Stimulated activated CD8-positive, alpha-beta memory T cell treated with anti-CD3 and anti-CD28 coated beads, Interleukin-7, amount 100 ng/mL, for 24 hours (primary cell): Measurements from ENCODE around the gene C17orf50.

Source experiments
- DNase-seq: peaks from one replicate; pipeline ENCODE4 v3.0.0-alpha.2; 2020; ENCODE audit warnings: low read depth

Gene C17orf50

DNA sequence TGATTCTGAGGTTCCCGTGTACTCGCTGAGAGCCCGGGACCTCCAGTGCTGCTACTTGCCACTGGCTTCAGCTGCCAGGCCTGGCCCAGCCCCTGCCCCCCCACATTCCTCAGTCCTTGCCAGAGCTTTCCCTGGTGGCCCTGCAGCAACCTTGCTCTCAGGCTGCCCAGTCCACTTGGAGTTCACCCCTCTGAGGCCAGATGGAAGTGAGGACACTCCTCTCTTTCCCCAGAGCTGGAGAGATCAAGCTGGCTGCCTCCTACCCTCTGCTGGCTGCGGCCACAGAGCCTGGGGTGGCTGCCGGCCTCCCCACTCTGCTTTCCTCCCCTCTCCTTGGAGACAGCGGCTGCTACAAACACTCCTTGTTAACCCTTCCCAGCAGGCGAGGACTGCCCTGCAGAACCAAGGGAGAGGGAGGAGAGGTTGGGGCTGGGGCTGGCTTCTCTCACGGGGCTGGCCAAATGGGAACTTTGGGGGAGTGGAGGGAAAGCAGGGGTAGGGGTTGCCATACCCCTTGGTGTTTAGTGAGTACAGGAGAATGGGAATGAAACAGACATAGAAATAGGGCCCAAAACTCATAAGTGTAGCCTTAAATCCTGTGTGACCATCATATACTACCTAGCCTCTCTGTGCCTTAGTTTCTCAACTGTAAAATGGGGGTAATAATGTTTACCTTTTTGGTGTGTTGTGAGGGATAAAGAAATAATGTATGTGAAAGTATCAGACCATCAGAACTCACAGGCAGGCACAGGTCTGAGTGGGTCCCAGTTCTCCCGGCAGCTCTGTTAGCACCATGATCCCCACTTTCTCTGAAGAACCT, 7.5 kb upstream of the C17orf50 start, which contains the start of gene GAS2L2:
TSS of gene GAS2L2 (minus strand) at position 295 of the 820 bp plus-strand sequence. CDS start 389 bp downstream, outside the sequence.
- DNase-seq: no peak

DNA sequence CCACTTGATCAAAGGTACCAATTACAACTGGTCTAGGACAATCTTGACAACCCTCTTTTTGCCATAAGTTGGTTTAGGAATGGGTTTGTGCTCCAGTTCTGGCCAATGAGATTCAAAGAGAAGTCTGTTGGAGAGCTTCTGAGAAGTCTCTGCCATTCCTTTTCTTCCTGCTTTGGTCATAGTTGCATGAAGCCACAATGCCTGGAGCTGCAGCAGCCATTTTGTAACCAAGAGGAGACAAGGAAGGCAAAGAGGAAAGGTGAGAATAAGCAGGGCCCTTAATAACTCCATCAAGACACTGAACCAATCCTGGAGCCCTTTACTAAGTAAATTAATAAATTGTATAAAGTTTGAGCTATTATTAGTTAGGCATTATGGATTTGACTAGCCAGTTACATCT, 3.4 kb upstream of the C17orf50 start:
- no peak for DNase-seq

DNA sequence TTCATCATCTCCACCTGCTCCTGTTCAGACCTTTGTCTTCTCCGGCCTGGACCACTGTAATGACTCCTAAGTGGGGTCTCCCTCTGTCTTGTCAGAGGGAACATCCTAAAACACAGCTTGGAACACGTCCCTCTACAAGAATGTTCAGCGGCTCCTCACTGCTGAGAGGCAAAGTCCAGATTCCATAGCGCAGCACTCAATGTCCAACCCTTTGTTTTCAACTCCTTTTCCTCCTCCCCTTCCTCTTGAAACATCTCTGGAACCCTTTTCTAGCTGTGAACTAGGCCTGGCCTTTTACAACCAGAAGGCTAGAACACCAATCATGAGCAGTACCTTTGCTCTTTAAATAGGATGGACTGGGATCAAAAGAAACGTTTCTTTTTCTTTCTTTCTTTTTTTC, 914 bp downstream of the C17orf50 start:
- no peak for DNase-seq

DNA sequence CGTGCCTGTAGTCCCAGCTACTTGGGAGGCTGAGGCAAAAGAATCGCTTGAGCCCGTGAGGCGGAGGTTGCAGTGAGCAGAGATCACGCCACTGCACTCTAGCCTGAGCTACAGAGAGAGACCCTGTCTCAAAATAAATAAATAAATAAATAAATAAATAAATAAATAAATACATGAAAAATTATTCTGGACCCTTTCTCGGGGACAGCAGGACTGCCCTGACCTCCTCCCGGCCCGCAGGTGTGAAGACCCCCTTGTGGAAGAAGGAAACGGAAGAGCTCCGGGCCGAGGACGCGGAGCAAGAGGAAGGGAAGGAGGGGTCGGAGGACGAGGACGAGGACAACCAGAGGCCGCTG, 3.1 kb downstream of the C17orf50 start:
- DNase-seq: no peak

DNA sequence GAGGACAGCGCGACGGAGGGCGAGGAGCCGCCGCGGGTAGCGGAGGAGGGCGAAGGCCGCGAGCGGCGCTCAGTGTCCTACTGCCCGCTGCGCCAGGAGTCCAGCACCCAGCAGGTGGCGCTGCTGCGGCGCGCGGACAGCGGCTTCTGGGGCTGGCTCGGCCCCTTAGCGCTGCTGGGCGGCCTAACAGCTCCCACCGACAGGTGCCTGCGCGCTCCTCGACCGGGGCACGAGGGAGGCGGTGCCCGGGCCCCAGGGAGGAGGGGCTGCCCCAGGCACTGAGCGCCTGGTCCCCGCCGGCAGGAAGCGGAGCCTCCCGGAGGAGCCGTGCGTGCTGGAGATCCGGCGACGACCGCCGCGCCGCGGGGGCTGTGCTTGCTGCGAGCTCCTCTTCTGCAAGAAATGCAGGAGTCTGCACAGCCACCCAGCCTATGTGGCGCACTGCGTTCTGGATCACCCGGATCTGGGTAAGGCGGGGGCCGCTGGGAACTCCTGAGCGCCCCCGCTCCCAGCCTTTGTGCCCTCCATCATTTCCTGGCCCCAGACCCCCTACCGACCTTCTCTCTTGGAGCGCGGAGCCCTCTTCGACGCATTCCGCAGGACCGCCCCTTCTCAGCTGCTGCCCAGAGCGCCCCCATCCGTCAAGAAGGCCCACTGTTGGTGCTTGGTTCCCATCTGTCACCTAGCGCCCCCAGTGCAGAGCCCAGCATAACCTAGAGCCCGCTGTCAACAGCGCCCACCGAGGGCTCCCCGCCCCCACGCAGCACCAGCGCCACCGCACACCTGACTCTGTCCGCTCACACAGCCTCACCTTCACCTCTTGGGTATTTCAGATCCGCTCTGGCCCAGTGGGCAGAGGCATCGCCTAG, 3.7 kb downstream of the C17orf50 start:
- peak; percentile 67 for DNase-seq

DNA sequence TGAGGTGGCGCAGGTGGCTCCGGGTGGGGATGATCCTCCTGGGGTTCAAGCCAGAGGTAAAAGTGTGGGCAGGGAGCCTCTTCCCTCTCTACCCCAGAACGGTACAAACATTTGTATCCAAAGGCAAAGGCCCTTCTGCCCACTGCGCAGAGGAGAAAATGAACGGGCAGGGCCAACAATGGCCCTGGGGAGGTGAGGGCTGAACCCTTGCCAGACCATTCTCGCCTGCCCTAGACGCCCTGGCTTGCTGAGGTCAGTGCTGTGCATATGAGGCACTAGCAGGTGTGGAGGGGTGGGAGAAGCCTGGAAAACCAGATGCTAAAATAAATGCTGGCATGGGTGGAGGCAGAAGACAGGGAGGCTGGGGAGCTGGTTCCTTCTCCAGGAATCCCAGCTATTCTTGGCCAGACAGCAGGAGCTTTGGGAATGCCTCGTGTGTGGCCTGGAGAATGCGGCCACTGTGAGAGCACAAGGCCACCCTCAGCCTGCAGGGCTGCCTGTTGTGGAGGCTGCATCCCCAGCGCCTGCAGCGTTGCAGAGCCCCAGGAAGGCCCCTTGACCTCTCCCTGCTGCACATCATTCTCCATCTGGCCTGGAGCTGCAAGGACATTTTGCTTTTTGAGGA, 4.5 kb downstream of the C17orf50 start:
- no peak for DNase-seq

DNA sequence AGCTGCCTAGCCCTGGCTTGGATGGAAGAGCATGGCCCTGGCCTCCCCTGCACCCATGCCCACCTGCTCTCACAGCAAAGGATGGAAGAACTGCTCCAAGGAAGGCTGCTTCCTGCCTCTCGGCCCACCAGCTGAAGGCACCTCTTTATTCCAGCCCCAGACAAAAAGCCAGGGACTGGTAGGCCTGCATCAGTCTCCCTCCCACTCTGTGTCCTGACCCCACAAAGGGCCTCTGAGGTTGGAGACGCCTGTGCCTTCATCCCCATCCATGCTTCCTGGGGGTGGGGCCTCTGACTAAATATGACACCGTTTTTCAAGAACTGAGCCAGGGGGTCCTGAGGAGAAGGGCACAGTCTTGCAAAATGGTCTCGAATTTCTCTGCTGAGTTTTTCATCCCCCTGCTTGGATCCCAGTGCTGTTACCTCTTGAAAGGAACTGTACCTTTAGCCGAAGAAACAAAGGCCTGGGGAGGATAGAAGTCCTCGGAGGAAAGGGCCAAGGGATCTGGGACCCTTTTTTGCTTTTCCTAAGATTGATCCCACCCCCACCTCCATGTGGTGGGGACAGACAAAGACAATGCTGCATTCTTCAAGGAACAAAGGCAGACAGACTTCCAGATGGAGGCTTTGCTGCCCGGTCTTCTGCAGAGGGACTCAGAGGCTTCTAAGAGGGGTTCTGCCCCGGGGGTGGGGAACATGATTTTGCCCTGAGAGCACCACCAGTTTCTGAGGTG, 5.2 kb downstream of the C17orf50 start:
- DNase-seq: no peak

DNA sequence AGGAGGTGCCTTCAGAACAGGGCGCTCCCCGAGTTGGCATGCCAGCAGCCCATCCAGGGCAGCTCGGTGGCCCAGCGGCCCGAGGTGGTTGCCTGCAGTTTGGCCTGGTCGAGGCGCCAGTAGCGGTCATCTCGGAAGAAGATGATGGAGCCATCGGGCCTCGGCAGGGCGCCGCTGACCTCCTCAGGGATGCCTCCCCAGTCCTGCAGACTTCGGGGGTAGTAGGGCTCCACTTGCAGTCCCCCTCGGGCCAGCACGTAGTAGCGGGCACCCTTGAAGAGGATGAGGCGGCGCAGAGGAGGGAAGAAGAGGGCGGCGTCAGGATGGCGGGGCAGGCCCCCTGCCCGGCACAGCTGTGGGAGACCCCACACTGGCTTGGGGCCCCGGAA, 5.8 kb downstream of the C17orf50 start:
- DNase-seq: no peak

DNA sequence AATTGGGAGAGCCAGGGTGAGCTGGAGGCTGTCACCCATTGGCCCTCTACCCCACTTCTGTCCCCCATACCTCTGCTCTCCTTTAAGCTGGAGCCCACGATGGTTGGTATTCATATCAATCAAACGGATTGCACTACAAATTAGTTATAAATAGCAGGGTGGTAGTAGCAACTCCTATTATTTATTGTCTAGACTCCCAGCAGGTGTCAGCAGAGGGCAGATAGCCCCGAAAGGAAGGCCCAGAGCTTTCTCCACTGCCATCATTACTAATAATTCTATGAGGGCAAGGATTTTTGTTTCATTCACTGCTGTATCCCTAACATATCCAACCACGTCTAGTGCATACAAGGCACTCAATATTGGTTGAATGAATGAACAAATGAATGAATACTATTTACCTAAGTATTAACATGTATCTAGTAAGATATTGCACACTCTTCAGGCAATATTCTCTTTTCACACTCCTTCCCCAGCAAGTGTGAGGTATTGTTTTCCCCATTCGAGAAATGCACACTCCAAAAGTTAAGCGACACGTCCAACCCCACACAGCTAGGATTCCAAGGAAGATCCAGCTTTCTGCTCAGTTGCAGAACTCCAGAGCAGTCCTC, 6.3 kb downstream of the C17orf50 start:
- no peak for DNase-seq

DNA sequence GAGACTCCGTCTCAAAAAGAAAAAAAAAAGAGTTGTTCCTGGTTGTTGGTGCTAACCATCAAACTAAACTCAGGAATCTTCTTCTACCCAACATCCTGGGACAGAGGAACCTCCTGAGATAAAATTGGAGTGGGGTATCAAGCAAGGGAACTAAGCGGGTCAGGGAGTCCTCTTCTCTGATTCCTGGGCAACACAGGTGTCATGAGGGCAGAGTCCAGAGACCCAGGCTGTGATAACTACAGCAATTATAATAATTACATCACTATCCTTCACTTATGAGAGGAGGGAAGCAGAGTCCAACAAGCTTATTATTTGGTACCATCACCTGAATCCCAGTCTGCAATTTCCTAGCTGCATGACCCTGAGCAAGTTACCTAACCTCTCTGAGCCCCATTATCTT, 8.1 kb downstream of the C17orf50 start:
- no peak for DNase-seq

DNA sequence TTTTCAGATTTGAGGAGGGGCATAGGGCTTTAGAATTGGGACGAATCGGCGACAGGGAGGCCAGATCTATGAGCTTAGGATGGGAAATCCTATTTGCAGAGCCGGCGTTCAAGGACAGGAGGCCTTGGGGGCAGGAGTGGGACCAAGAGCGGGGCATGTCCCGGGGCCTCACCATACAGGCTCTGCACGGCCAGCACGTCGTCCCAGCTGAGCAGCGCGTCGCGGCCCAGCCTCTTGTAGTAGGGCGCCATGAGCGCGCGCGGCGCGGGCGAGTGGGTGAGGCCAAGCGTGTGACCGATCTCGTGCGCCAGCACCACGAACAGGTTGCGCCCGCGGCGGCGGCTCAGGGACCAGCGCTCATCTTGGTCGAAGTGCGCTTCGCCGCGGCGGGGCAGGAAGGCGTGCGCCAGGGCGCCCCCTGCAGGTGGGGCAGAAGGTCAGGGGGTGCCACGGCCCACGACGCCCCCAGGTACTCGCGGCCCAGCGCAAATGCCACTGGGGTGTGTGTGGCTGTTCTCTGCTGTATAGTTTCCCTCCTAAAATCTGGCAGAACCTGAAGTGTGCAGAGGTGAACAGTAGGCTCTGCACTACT, 9.3 kb downstream of the C17orf50 start:
- DNase-seq: no peak

DNA sequence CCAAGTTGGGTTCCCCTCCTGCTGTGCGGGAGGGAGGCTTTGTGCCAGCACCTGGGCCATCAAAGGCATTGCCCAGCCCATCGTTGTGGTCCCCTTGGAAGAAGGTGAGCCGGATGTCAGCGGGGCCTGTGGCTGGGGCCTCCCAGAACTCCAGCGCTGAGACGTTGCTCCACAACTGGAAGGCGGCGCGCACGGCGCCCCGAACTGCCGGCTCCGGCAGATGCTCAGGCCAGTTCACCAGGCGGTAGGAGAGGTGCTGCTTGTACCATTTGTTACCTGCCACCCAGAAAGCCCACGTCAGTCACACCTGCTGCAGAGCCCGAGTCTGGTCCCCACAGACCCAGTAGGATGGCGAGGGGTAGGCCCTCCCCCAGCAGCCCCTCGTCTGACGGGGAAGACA, 12.4 kb downstream of the C17orf50 start:
- no peak for DNase-seq

DNA sequence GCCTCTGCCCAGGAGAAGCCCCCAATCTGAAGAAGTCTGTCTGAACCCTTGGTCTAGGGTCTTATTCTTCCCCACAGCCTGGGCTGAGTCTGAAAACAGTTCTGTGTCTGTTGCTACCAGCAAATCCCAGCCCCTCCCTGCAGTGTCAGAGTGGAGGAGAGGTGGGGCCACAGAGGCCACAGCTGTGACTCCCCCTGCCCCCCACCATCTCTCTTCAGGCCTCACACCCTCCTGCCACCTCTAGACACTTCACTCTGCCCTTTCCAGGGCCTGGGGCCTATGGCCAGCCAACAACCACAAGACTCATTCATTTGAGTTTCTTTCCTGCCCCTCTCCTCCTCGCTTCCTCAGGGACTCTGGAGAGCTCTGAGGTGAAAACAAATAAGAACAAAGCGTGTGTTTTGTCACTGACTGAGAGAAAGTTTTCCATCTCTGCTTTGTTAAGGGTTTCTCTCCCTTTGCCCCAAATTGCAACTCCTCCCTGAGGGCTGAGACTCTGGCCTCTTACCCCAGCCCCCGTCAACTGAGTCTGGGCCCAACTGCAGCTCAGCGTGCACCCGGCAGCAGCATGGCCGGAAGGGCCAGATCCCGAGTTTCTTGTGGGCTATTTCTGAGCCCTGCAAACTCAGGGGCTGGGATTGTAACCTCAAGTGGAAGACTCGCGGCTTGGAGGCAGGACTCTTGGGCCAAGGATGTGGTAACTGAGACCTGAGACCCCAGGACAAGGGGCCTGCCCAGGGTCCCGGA, 13.2 kb downstream of the C17orf50 start:
- DNase-seq: no peak

DNA sequence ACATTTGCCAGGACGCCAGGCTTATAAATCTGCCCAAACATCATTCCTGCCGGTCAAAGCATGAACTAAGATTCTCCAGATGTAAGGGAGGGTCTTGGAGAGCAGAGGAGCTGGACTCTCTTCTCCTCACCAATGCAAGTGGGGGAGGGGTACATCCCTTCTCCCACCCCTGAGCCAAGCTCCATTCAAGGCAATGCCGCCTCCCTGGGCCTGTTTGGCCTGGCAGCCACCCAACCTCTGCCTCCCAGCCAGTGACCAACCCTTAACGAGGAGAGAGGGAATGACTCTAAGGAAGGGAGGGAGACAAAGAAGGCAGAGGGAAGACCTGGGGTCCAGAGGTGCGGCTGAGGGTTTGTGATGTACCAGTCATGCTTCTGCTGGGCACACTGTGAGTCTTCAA, 13.8 kb downstream of the C17orf50 start:
- DNase-seq: no peak

DNA sequence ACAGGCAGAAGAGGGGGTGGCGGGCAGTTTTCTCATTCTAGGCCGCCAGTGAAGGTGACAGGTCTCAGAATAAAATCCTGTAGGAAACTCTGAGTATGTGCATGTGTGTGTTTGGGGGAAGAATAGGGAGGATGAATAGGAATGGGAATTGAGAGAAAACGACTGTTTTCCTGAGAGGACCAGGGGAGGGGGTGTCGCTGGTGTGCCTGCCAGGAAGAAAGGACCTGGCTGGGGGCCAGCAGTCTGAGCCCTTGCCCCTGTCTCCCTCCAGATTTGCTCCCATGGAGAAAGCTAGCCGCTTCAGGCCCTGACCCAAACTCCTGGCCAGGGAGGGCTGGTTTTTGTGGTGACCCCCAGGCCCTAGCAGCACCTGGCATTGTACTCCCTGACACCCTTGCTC, 14.4 kb downstream of the C17orf50 start:
- DNase-seq: no peak

DNA sequence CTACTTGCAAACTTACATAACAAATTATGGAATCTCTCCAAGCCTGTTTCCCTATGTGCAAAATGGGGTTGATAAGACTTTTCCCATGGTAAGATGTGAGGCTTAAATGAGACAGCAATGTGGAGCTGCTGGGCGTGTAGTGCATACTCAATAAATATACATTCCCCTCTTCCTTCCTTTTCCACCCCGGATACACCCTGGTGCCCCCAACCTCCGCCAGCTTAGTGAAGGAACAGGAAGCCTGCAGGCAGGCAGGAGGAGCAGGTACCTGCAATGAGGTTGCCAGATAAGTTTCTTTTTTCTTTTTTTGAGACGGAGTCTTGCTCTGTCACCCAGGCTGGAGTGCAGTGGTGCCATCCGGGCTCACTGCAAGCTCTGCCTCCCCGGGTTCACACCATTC, 14.9 kb downstream of the C17orf50 start:
- DNase-seq: no peak

DNA sequence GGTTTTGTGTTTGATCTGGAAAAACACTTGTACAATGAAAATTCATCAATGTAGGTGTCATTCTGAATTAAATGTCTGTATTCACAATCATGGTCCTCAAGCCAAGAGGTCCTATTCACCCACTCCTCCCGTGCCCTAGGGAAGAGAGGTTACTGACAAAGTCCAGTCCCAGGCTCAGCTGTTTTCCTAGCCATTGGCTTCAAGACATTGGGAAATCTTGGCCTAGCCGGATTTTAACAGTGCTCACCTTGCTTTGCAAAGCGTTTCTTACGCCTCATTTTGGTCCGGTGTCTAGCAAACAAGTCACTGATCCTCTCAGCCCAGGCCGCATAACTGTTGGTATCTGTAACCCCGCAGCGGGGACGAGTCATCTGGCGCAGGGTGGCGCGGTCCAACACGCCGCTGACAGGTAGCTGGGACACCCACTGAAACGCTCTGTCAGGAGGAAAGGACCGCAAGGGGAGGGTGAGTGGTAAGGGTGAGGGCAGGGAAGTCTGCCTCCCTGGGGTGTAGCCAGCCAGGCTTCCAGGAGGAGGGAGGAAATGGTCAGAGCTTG, 18.0 kb downstream of the C17orf50 start:
- no peak for DNase-seq

DNA sequence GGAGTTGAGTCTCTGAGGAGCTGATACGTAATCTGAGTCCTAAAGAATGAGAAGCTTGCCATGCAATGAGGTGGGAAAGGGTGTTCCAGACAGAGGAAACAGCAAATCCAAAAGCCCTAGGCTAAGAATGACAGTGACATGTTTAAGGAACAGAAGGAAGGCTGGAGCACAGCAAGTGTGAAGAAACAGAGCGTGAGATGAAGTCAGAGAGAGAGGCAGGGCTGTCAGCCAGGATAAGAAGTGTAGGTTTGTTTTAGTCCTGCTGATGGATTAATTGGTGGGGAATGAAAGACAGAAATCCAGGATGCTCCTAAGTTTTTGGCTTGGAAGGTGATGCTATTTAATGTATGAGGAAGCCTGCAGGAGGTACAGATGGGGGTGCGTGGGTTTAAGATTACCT, 20.3 kb downstream of the C17orf50 start:
- no peak for DNase-seq

DNA sequence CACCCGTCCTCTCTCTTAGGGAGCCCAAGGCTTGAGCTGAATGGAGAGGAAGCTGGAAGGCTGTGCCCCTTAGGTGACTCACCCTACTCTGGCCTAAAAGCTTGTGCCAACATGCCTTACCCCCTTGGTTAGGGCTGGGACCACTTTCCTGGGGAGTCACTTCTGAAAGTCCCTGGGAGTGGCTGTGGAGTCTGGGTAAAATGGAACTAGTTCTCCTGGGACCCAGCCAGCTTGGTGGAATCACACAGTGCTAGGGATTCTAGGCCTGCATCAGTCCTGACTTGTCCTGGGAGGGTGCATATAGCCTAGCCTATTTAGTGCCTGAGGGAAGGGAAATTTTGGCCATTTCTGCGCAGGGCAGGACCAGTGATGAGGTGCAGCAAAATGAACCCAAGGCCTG, 24.2 kb downstream of the C17orf50 start:
- no peak for DNase-seq

DNA sequence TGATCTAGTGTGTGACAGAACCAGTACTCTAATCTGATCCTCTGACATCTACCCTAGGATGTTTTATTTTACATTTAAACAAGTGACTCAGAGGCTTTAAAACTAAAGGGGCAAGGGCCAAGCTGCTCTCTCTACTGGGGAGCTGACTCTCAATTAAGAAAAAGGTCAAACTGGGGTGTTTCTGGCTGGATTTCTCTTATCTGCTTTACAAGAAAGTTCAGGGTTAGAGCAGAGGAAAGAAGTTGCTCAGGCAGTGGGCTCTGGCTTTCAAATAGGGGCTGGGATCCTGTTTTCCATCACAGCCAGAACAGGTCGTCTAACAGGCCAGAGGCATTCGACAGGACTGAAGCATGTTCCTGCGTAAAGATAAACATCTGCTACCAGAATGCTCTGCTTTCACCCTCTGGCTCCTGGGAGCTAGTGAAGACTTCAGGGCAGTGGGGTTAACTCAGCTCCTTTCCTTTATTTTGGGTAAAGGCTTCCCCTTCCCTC, 26.3 kb downstream of the C17orf50 start:
- no peak for DNase-seq
